Thyroid gland (tissue), 4 donors: ENCODE measurements around the gene RIPK3. TPM values are rescaled to one million over a fixed set of nuclear protein-coding genes. Genes with fewer than 3 reads are reported as not detected.

ENCODE experiments used
- DNase-seq, 2 donors: peaks; one replicate each; pipeline ENCODE4 v3.0.0-alpha.2; 2019
- H3K27ac ChIP-seq, 3 donors: fragments of 200-600 bp; sonication (generic); 1 replicate in 2 of 3; 2 replicates in 1 of 3; pipeline ENCODE4 v1.5.1; 2016 to 2019; ENCODE audit warnings: mild to moderate bottlenecking in 1 of 3, moderate library complexity in 1 of 3
- H3K27me3 ChIP-seq: fragments of 200-600 bp; sonication (generic); one replicate; pipeline ENCODE4 v1.5.1; 2019
- H3K36me3 ChIP-seq, 2 donors: fragments of 200-600 bp; sonication (generic); one replicate each; pipeline ENCODE4 v1.5.1; 2016 to 2019
- H3K4me1 ChIP-seq, 2 donors: fragments of 200-600 bp; sonication (generic); one replicate each; pipeline ENCODE4 v1.5.1; 2017 to 2019
- H3K4me3 ChIP-seq, 3 donors: fragments of 200-600 bp; sonication (generic); replicated peaks in 1 of 3; 1 replicate in 2 of 3; 2 replicates in 1 of 3; pipeline ENCODE4 v1.5.1; 2016; ENCODE audit warnings: mild to moderate bottlenecking in 1 of 3
- H3K9me3 ChIP-seq: fragments of 200-600 bp; sonication (generic); one replicate; pipeline ENCODE4 v1.5.1; 2017
- POLR2A ChIP-seq, 2 donors: fragments of 450-650 bp; IDR thresholded peaks; one replicate each; pipeline ENCODE4 v1.6.1; 2017; ENCODE audit warnings: antibody characterized with exemption in 2 of 2, mild to moderate bottlenecking in 2 of 2, moderate library complexity in 1 of 2
- WGBS, 2 donors: methylation state at CpG; one replicate each; pipeline ENCODE4 v1.1.5; 2017; 5-methylcytosine and 5-hydroxymethylcytosine counted together
- intact Hi-C: fragments of 100-400 bp; cut with DNase I; formaldehyde crosslinking; loops from one replicate; pipeline ENCODE4 v1.15.1; 2023
- total RNA-seq, 4 donors: library from RNA; depleted of rRNA; stranded (reverse); fragments of >200 nt; gene quantifications; one replicate each; pipeline ENCODE4 v1.2.3, GENCODE V29; 2016
- TF ChIP-seq, protein P1 (sequence below), 6 experiments: fragments of 200-600 bp in 3 of 6; fragments of 450-650 bp in 3 of 6; sonication (generic) in 3 of 6; IDR thresholded peaks; one replicate each; pipeline ENCODE4 v1.5.1; 2016 to 2019; ENCODE audit warnings: antibody characterized with exemption in 6 of 6, mild to moderate bottlenecking in 2 of 6, inconsistent platforms in 1 of 6, moderate library complexity in 1 of 6

The RIPK3 gene
- total RNA-seq, 4 donors from 2014 or later = 12.4 to 21.3 (median 18.4) TPM

DNA sequence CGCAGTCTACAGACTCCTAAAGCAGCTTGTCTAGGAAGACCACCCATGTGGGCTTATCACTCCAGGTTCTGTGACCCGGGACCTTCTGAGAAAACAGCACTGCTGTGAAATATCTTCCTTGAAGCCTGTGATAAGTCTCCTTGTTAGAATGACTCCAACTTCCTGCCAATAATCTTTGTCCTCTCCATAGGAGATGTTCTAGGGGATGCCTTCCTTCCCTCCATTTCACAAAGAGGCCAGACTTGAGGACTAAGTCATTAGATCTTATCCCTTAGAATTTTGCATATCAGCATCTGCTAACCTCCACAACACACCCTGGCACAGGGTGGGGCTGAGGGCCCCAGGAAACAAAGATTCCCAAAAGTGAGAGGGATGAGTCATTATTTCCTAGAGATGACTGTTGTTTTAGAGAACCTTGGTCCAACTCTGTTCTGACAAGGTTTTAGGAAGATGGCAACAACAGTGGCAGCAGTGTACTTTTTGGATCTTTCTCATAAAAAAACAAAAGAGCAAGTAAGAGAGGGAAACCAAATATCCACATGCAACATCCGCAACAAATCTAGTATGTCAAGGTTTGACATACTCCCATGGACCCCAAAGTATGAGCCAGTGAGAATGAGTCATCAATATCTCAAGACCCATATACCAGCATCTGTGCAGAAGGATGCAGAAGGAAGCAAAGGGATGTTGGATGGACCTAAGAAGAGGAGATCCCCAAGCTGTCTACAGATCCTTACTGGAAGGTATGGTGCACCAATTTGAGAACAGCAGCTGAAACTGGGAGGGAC lies 22.5 kb downstream of the RIPK3 start:
- no peak for DNase-seq
- no peak overlapping the region for H3K27ac ChIP-seq
- intact Hi-C loops = no loop called here
- H3K4me3 ChIP-seq = no peak overlapping the region
- peaks cover under 1 to 39% of the 10 kb centered on the region in 2 donors for H3K4me1 ChIP-seq
- no peak for TF ChIP-seq POLR2A (IDR thresholded peaks at IDR 0.05)
- TF ChIP-seq, protein P1, sequence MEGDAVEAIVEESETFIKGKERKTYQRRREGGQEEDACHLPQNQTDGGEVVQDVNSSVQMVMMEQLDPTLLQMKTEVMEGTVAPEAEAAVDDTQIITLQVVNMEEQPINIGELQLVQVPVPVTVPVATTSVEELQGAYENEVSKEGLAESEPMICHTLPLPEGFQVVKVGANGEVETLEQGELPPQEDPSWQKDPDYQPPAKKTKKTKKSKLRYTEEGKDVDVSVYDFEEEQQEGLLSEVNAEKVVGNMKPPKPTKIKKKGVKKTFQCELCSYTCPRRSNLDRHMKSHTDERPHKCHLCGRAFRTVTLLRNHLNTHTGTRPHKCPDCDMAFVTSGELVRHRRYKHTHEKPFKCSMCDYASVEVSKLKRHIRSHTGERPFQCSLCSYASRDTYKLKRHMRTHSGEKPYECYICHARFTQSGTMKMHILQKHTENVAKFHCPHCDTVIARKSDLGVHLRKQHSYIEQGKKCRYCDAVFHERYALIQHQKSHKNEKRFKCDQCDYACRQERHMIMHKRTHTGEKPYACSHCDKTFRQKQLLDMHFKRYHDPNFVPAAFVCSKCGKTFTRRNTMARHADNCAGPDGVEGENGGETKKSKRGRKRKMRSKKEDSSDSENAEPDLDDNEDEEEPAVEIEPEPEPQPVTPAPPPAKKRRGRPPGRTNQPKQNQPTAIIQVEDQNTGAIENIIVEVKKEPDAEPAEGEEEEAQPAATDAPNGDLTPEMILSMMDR (IDR thresholded peaks at IDR 0.05) = no peak
- 96 to 99% methylated on average over 3 of the region's 3 CpGs for WGBS, 2 donors
- no peaks in the 10 kb centered on the region for H3K9me3 ChIP-seq
- no peaks in the 10 kb centered on the region for H3K36me3 ChIP-seq
- H3K27me3 ChIP-seq = no peaks in the 10 kb centered on the region

DNA sequence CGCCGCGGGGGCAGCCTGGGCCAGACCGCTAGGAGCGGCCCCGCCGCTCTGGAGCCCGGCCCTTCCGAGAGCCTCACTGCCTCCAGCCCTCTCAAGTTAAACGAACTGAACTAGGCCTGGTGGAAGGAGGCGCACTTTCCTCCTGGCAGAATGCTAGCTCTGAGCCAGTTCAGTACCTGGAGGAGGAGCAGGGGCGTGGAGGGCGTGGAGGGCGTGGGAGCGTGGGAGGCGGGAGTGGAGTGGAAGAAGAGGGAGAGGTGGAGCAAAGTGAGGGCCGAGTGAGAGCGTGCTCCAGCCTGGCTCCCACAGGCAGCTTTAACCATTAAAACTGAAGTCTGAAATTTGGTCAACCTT lies 23.2 kb downstream of the RIPK3 start:
- intact Hi-C loops = no loop called here
- 41 to 55% methylated on average over 14 to 18 of the region's 18 CpGs for WGBS, 2 donors
- Histone ChIP-seq H3K9me3 (no peaks in the 10 kb centered on the region), H3K36me3 (no peaks in the 10 kb centered on the region), H3K27ac (peak overlapping the region in 1 of 3 donors; percentile 49), H3K27me3 (no peaks in the 10 kb centered on the region), H3K4me1 (peaks cover 6 to 46% of the 10 kb centered on the region in 2 donors), H3K4me3 (no peak overlapping the region)
- TF ChIP-seq, protein P1 (IDR thresholded peaks at IDR 0.05) = no peak
- no peak for DNase-seq

DNA sequence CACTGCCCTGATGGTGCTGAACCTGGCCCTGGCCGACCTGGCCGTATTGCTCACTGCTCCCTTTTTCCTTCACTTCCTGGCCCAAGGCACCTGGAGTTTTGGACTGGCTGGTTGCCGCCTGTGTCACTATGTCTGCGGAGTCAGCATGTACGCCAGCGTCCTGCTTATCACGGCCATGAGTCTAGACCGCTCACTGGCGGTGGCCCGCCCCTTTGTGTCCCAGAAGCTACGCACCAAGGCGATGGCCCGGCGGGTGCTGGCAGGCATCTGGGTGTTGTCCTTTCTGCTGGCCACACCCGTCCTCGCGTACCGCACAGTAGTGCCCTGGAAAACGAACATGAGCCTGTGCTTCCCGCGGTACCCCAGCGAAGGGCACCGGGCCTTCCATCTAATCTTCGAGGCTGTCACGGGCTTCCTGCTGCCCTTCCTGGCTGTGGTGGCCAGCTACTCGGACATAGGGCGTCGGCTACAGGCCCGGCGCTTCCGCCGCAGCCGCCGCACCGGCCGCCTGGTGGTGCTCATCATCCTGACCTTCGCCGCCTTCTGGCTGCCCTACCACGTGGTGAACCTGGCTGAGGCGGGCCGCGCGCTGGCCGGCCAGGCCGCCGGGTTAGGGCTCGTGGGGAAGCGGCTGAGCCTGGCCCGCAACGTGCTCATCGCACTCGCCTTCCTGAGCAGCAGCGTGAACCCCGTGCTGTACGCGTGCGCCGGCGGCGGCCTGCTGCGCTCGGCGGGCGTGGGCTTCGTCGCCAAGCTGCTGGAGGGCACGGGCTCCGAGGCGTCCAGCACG lies 23.8 kb downstream of the RIPK3 start:
- intact Hi-C loops = no loop called here
- WGBS, 2 donors = 57 to 75% methylated on average over 22 to 25 of the region's 70 CpGs
- H3K4me1 ChIP-seq = peaks cover 6 to 52% of the 10 kb centered on the region in 2 donors
- no peaks in the 10 kb centered on the region for H3K27me3 ChIP-seq
- peak; percentile 52 to 56 for DNase-seq
- H3K9me3 ChIP-seq = no peaks in the 10 kb centered on the region
- H3K27ac ChIP-seq = peak overlapping the region in 2 of 3 donors; percentile 49 to 52
- no peak overlapping the region for H3K4me3 ChIP-seq
- no peak for TF ChIP-seq POLR2A (IDR thresholded peaks at IDR 0.05)
- TF ChIP-seq, protein P1 (IDR thresholded peaks at IDR 0.05) = peak in 2 of 6 experiments; percentile 9 to 13
- H3K36me3 ChIP-seq = no peaks in the 10 kb centered on the region

DNA sequence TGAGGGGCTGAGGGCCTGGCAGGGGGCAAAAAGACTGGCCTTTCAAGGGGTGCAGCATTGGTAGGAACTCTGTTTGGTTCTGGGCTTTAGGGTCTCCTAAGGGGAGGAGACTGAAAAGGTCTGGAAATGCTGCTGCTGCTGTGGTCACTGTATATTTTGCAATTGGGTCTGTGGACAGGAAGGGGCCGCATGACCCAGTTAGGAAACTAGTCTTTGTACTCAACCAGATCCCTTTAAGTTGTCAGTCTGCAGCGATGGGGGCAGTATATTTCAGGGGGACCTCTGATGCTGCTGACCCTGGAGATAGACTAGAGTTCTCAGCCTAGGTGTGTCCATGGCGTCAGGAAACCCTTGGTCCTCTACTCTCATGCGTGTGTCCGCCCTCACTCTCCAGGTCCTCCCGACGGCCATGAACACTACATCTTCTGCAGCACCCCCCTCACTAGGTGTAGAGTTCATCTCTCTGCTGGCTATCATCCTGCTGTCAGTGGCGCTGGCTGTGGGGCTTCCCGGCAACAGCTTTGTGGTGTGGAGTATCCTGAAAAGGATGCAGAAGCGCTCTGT lies 24.5 kb downstream of the RIPK3 start:
- Histone ChIP-seq H3K27me3 (no peaks in the 10 kb centered on the region), H3K9me3 (no peaks in the 10 kb centered on the region), H3K36me3 (no peaks in the 10 kb centered on the region), H3K27ac (peak overlapping the region in 2 of 3 donors; percentile 49 to 52), H3K4me1 (peaks cover 10 to 56% of the 10 kb centered on the region in 2 donors), H3K4me3 (no peak overlapping the region)
- intact Hi-C loops = no loop called here
- TF ChIP-seq, protein P1 (IDR thresholded peaks at IDR 0.05) = no peak
- TF ChIP-seq POLR2A (IDR thresholded peaks at IDR 0.05) = no peak
- no peak for DNase-seq
- 83 to 94% methylated on average over 10 of the region's 10 CpGs for WGBS, 2 donors
